HCT116 (cell line): Measurements from ENCODE around the gene NEMP2. TPM values are rescaled to one million over a fixed set of nuclear protein-coding genes. Genes with fewer than 3 reads are reported as not detected.

ENCODE experiments used
- ATAC-seq: fragments of 200-7000 bp; cut with Tn5 transposase; 2 replicates; pipeline ENCODE4 v1.9.1; 2020; ENCODE audit warnings: mild to moderate bottlenecking, moderate library complexity
- BruUV-seq: library from RNA; stranded (reverse); fragments of 400-500 nt; replicated peaks from 2 replicates; lab custom pipeline; 2021; lab: Mats Ljungman, UMichigan
- CTCF ChIA-PET: fragments of 300-600 bp; sonication (Branson Sonifier 250); formaldehyde crosslinking; loops from one replicate; lab custom pipeline; 2021; ENCODE audit warnings: antibody characterized with exemption; lab: Charles Lee
- POLR2A ChIA-PET: fragments of 300-600, 350-600 bp; sonication (Branson Sonifier 250); formaldehyde crosslinking; loops from one replicate; lab custom pipeline; 2021; ENCODE audit warnings: antibody characterized with exemption; lab: Charles Lee
- RAD21 ChIA-PET, 2 experiments: fragments of 300-600 bp; sonication (Branson Sonifier 250); formaldehyde crosslinking; loops; one replicate each; lab custom pipeline; 2023; ENCODE audit warnings: low total read pairs in 2 of 2; ENCODE audit not compliant: uncharacterized antibody in 2 of 2, unreplicated experiment in 2 of 2, low non-redundant PET in 1 of 2; lab: Charles Lee
- DNase-seq: peaks from one replicate; pipeline ENCODE4 v3.0.0-alpha.2; 2010; ENCODE audit warnings: low read depth, low spot score
- H2AFZ ChIP-seq: fragments of 200-600 bp; shearing (Covaris generic), sonication (generic); 2 replicates; pipeline ENCODE4 v1.6.1; 2017; ENCODE audit warnings: low read depth, mixed run types, mixed read lengths, antibody characterized with exemption, low read length; ENCODE audit not compliant: poor library complexity, severe bottlenecking
- H3K27ac ChIP-seq: 2 replicates; pipeline ENCODE4 v1.5.1; 2012; ENCODE audit warnings: low read depth, low read length
- H3K27me3 ChIP-seq: fragments of 200-600 bp; sonication (generic); 2 replicates; pipeline ENCODE4 v1.6.1; 2016; ENCODE audit warnings: mixed run types, low read length, mixed read lengths; ENCODE audit not compliant: insufficient read depth
- H3K36me3 ChIP-seq, 2 experiments: fragments of 200-500 bp in 1 of 2; fragments of 200-600 bp in 1 of 2; sonication (Bioruptor generic) in 1 of 2; sonication (generic) in 1 of 2; 2 replicates each; pipeline versions ENCODE4 v1.5.1 to v1.6.1; 2014 to 2016; ENCODE audit warnings: low read length in 2 of 2, inconsistent platforms in 1 of 2, mixed read lengths in 1 of 2, mixed run types in 1 of 2; ENCODE audit not compliant: insufficient read depth in 2 of 2, control insufficient read depth in 1 of 2
- H3K4me1 ChIP-seq, 2 experiments: fragments of 200-600 bp in 1 of 2; sonication (generic) in 1 of 2; 2 replicates each; pipeline versions ENCODE4 v1.5.1 to v1.6.1; 2012 to 2017; ENCODE audit warnings: low read length in 2 of 2, inconsistent platforms in 1 of 2, mild to moderate bottlenecking in 1 of 2, mixed read lengths in 1 of 2, mixed run types in 1 of 2, moderate library complexity in 1 of 2; ENCODE audit not compliant: insufficient read depth in 2 of 2, control insufficient read depth in 1 of 2
- H3K4me2 ChIP-seq: fragments of 200-600 bp; sonication (generic); 2 replicates; pipeline ENCODE4 v1.6.1; 2017; ENCODE audit warnings: mixed run types, low read length, mixed read lengths
- H3K4me3 ChIP-seq, 2 experiments: fragments of 200-600 bp in 1 of 2; sonication (generic) in 1 of 2; replicated peaks in 1 of 2; 2 replicates each; pipeline ENCODE4 v1.5.1; 2011 to 2016; ENCODE audit warnings: low read length in 2 of 2, control low read depth in 1 of 2, low read depth in 1 of 2, mild to moderate bottlenecking in 1 of 2, mixed read lengths in 1 of 2, mixed run types in 1 of 2
- H3K79me2 ChIP-seq: fragments of 200-600 bp; sonication (generic); 2 replicates; pipeline ENCODE4 v1.6.1; 2017; ENCODE audit warnings: mild to moderate bottlenecking, mixed run types, low read length, moderate library complexity, mixed read lengths; ENCODE audit not compliant: insufficient read depth
- H3K9ac ChIP-seq: fragments of 200-600 bp; sonication (generic); 2 replicates; pipeline ENCODE4 v1.6.1; 2016; ENCODE audit warnings: low read length, mixed read lengths
- H3K9me2 ChIP-seq: fragments of 200-600 bp; sonication (generic), shearing (Covaris generic); 2 replicates; pipeline ENCODE4 v1.6.1; 2017; ENCODE audit warnings: mixed run types, mild to moderate bottlenecking, moderate library complexity; ENCODE audit not compliant: insufficient read depth
- H3K9me3 ChIP-seq, 2 experiments: fragments of 200-500 bp in 1 of 2; fragments of 200-600 bp in 1 of 2; sonication (Bioruptor generic) in 1 of 2; sonication (generic) in 1 of 2; 2 replicates each; pipeline ENCODE4 v1.6.1; 2014 to 2017; ENCODE audit warnings: low read length in 2 of 2, mixed read lengths in 2 of 2, inconsistent platforms in 1 of 2, low read depth in 1 of 2, mild to moderate bottlenecking in 1 of 2, mixed run types in 1 of 2, moderate library complexity in 1 of 2; ENCODE audit not compliant: control insufficient read depth in 1 of 2, insufficient read depth in 1 of 2
- H4K20me1 ChIP-seq: fragments of 200-600 bp; sonication (generic), shearing (Covaris generic); 2 replicates; pipeline ENCODE4 v1.6.1; 2017; ENCODE audit warnings: mixed run types, mild to moderate bottlenecking, moderate library complexity; ENCODE audit not compliant: insufficient read depth
- CEBPB ChIP-seq: IDR thresholded peaks from 2 replicates; pipeline ENCODE4 v1.6.1; 2012; ENCODE audit warnings: low read depth
- EGR1 ChIP-seq: IDR thresholded peaks from 2 replicates; pipeline ENCODE4 v1.6.1; 2012; ENCODE audit warnings: low read depth
- ELF1 ChIP-seq: IDR thresholded peaks from 2 replicates; pipeline ENCODE4 v1.6.1; 2012; ENCODE audit warnings: low read depth, borderline replicate concordance
- EZH2 ChIP-seq: fragments of 200-600 bp; sonication (generic); IDR thresholded peaks from 2 replicates; pipeline ENCODE4 v1.6.1; 2017; ENCODE audit warnings: antibody characterized with exemption, mixed run types
- EZH2phosphoT487 ChIP-seq: fragments of 200-600 bp; IDR thresholded peaks from 2 replicates; pipeline ENCODE4 v1.6.1; 2018; ENCODE audit warnings: antibody characterized with exemption, borderline replicate concordance
- FOSL1 ChIP-seq: IDR thresholded peaks from 2 replicates; pipeline ENCODE4 v1.6.1; 2012; ENCODE audit warnings: low read depth
- JUND ChIP-seq: IDR thresholded peaks from 2 replicates; pipeline ENCODE4 v1.6.1; 2012
- POLR2AphosphoS5 ChIP-seq: IDR thresholded peaks from 2 replicates; pipeline ENCODE4 v1.6.1; 2011; ENCODE audit warnings: mild to moderate bottlenecking, low read depth, low read length, moderate library complexity
- RAD21 ChIP-seq: IDR thresholded peaks from 2 replicates; pipeline ENCODE4 v1.6.1; 2012; ENCODE audit warnings: low read depth, mild to moderate bottlenecking
- SIN3A ChIP-seq: IDR thresholded peaks from 2 replicates; pipeline ENCODE4 v1.6.1; 2012; ENCODE audit warnings: low read depth
- SP1 ChIP-seq: IDR thresholded peaks from 2 replicates; pipeline ENCODE4 v1.6.1; 2012; ENCODE audit warnings: low read depth
- TCF7L2 ChIP-seq: IDR thresholded peaks from 2 replicates; pipeline ENCODE4 v1.7.0; 2011; ENCODE audit warnings: borderline replicate concordance, inconsistent platforms; ENCODE audit not compliant: insufficient read depth, insufficient read length; ENCODE audit errors: extremely low read depth
- ZNF274 ChIP-seq: fragments of 200-500 bp; sonication (Bioruptor generic); IDR thresholded peaks from 2 replicates; pipeline ENCODE4 v1.6.1; 2014; ENCODE audit warnings: mild to moderate bottlenecking, low read depth, low read length, inconsistent platforms
- intact Hi-C: fragments of 100-400 bp; cut with micrococcal nuclease; formaldehyde crosslinking; loops from 2 replicates; pipeline ENCODE4 v1.10.0; 2022
- total RNA-seq: library from RNA; stranded (reverse); gene quantifications from one replicate; pipeline ENCODE4 v1.2.1, GENCODE V29; 2021; ENCODE audit not compliant: unreplicated experiment
- TF ChIP-seq, protein P1 (sequence below): IDR thresholded peaks from 2 replicates; pipeline ENCODE4 v1.6.1; 2012
- TF ChIP-seq, protein P2 (sequence below): IDR thresholded peaks from 2 replicates; pipeline ENCODE4 v1.6.1; 2011; ENCODE audit warnings: mild to moderate bottlenecking, low read length, moderate library complexity; ENCODE audit not compliant: insufficient replicate concordance; ENCODE audit errors: extremely low read depth
- TF ChIP-seq, protein P3 (sequence below), 3 experiments: fragments of 200-600 bp in 1 of 3; sonication (generic) in 1 of 3; IDR thresholded peaks in 2 of 3; conservative IDR thresholded peaks in 1 of 3; 2 replicates each; pipeline ENCODE4 v1.5.1; 2012 to 2017; ENCODE audit warnings: low read depth in 2 of 3, low read length in 2 of 3, antibody characterized with exemption in 1 of 3, borderline replicate concordance in 1 of 3, control low read depth in 1 of 3, mild to moderate bottlenecking in 1 of 3, mixed read lengths in 1 of 3, mixed run types in 1 of 3, moderate library complexity in 1 of 3; ENCODE audit not compliant: insufficient read depth in 1 of 3
- TF ChIP-seq, protein P4 (sequence below): IDR thresholded peaks from 2 replicates; pipeline ENCODE4 v1.6.1; 2012

Gene NEMP2
- total RNA-seq, 1 experiment from 2014 or later, result 8.6 TPM

DNA sequence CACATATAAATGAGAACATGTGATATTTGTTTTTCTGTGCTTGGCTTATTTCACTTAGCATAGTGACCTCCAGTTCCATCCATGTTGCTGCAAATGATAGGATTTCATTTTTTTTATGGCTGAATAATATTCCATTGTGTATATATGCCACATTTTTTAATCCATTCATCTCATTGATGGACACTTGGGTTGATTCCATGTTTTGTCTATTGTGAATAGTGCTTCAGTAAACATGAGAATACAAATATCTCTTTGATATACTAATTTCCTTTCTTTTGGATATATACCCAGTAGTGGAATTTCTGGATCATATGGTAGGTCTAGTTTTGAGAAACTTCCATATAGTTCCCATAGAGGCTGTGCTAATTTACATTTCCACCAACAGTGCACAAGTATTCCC is 3.7 kb upstream of the NEMP2 start (continued):
- TF ChIP-seq, protein P1, sequence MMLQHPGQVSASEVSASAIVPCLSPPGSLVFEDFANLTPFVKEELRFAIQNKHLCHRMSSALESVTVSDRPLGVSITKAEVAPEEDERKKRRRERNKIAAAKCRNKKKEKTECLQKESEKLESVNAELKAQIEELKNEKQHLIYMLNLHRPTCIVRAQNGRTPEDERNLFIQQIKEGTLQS, result no peak
- TF ChIP-seq EGR1, result no peak
- no peak for TF ChIP-seq RAD21
- TF ChIP-seq SIN3A, result no peak
- no peak for TF ChIP-seq CEBPB
- no peak for TF ChIP-seq ELF1
- no peak for TF ChIP-seq POLR2AphosphoS5
- no peak for TF ChIP-seq JUND
- TF ChIP-seq EZH2phosphoT487, result no peak
- TF ChIP-seq EZH2, result no peak
- no peak for TF ChIP-seq FOSL1
- TF ChIP-seq ZNF274, result no peak

DNA sequence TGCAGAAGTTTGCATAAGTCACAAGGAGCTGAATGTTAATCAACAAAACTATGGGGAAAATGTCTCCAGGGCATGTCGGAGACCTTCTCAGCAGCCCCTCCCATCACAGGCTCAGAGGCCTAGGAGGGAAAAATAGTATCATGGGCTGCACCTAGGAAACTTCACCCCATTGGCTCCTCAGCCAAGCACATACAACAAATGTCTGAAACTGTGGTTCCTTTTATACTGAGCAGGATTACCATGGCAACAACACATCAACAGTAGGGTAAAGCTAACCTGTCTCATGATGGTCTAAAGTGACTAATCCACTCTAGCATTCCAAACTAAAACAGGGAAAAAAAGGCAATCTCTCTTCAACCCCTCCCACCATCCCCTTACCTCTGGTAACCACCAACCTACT is 3.2 kb upstream of the NEMP2 start:
- H3K9me3 ChIP-seq, result peaks cover 7 to 34% of the 10 kb centered on the region in 2 experiments; a peak in 1 of 4 replicates
- ChIA-PET POLR2A (no interaction called here), CTCF (no interaction called here), RAD21 (no interaction called here)
- no peaks in the 10 kb centered on the region for H3K27me3 ChIP-seq
- H3K9ac ChIP-seq, result no peak overlapping the region
- H3K27ac ChIP-seq, result no peak overlapping the region
- no peak overlapping the region for H2AFZ ChIP-seq
- ATAC-seq (no peak), DNase-seq (no peak)
- TF ChIP-seq RAD21 (no peak), EGR1 (no peak), SP1 (no peak), JUND (no peak), EZH2phosphoT487 (no peak), POLR2AphosphoS5 (no peak), FOSL1 (no peak), TCF7L2 (no peak)
- TF ChIP-seq, protein P2, sequence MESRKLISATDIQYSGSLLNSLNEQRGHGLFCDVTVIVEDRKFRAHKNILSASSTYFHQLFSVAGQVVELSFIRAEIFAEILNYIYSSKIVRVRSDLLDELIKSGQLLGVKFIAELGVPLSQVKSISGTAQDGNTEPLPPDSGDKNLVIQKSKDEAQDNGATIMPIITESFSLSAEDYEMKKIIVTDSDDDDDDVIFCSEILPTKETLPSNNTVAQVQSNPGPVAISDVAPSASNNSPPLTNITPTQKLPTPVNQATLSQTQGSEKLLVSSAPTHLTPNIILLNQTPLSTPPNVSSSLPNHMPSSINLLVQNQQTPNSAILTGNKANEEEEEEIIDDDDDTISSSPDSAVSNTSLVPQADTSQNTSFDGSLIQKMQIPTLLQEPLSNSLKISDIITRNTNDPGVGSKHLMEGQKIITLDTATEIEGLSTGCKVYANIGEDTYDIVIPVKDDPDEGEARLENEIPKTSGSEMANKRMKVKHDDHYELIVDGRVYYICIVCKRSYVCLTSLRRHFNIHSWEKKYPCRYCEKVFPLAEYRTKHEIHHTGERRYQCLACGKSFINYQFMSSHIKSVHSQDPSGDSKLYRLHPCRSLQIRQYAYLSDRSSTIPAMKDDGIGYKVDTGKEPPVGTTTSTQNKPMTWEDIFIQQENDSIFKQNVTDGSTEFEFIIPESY, result no peak
- TF ChIP-seq, protein P3, sequence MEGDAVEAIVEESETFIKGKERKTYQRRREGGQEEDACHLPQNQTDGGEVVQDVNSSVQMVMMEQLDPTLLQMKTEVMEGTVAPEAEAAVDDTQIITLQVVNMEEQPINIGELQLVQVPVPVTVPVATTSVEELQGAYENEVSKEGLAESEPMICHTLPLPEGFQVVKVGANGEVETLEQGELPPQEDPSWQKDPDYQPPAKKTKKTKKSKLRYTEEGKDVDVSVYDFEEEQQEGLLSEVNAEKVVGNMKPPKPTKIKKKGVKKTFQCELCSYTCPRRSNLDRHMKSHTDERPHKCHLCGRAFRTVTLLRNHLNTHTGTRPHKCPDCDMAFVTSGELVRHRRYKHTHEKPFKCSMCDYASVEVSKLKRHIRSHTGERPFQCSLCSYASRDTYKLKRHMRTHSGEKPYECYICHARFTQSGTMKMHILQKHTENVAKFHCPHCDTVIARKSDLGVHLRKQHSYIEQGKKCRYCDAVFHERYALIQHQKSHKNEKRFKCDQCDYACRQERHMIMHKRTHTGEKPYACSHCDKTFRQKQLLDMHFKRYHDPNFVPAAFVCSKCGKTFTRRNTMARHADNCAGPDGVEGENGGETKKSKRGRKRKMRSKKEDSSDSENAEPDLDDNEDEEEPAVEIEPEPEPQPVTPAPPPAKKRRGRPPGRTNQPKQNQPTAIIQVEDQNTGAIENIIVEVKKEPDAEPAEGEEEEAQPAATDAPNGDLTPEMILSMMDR (IDR thresholded peaks at IDR 0.05 in 2 of 3, conservative IDR thresholded peaks at IDR 0.05 in 1 of 3; ENCODE audit: borderline replicate concordance in 1 of 3, insufficient read depth in 1 of 3, low read depth in 2 of 3, low read length in 2 of 3), result no peak
- TF ChIP-seq, protein P4, sequence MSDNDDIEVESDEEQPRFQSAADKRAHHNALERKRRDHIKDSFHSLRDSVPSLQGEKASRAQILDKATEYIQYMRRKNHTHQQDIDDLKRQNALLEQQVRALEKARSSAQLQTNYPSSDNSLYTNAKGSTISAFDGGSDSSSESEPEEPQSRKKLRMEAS, result no peak
- peaks cover 8 to 30% of the 10 kb centered on the region in 2 experiments; a peak in 3 of 4 replicates for H3K4me1 ChIP-seq
- peaks cover 7% of the 10 kb centered on the region; the same call in 1 of the 2 replicates for H3K79me2 ChIP-seq
- no peaks in the 10 kb centered on the region for H3K9me2 ChIP-seq
- BruUV-seq, result no TSS peak
- intact Hi-C loops, result no loop called here
- H3K36me3 ChIP-seq, result peaks cover 0 to 9% of the 10 kb centered on the region in 2 experiments; a peak in 1 of 4 replicates
- no peak overlapping the region for H3K4me2 ChIP-seq
- no peaks in the 10 kb centered on the region for H4K20me1 ChIP-seq
- no peak overlapping the region for H3K4me3 ChIP-seq
